Renal cortex interstitium (tissue), 11 donors: ENCODE measurements around the gene HSPG2. TPM values are rescaled to one million over a fixed set of nuclear protein-coding genes. Genes with fewer than 3 reads are reported as not detected.

Experiments
- DNase-seq, 11 donors: peaks; one replicate each; pipeline ENCODE4 v3.0.0-alpha.2; 2013; ENCODE audit warnings: low read depth in 9 of 11, low spot score in 4 of 11; ENCODE audit errors: extremely low read depth in 1 of 11
- polyA plus RNA-seq, 3 donors: library from polyadenylated mRNA; unstranded; fragments of 120-200 nt; gene quantifications; one replicate each; pipeline ENCODE4 v1.2.1, GENCODE V29; 2013; ENCODE audit not compliant: insufficient read length in 3 of 3

HSPG2 gene
- polyA plus RNA-seq, 3 donors: 130 to 200 (median 188) TPM

DNA sequence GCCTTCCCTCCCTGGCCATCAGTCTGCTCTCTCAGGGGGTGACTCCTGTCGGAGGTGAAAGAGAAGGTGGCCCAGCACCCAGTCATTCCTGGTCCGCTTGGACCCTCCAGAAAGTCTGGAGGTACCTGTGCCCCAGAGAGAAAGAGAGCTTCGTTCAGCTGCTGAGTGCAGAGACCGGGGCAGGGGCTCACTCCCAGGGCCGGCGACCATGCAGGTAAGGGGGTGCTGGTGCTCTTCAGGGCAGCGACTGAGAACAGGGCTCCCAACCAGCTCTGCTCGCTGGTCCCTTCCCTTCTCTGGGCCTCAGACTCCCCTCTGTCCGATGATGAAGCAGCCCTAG, 30.1 kb downstream of the HSPG2 start:
- DNase-seq: no peak

DNA sequence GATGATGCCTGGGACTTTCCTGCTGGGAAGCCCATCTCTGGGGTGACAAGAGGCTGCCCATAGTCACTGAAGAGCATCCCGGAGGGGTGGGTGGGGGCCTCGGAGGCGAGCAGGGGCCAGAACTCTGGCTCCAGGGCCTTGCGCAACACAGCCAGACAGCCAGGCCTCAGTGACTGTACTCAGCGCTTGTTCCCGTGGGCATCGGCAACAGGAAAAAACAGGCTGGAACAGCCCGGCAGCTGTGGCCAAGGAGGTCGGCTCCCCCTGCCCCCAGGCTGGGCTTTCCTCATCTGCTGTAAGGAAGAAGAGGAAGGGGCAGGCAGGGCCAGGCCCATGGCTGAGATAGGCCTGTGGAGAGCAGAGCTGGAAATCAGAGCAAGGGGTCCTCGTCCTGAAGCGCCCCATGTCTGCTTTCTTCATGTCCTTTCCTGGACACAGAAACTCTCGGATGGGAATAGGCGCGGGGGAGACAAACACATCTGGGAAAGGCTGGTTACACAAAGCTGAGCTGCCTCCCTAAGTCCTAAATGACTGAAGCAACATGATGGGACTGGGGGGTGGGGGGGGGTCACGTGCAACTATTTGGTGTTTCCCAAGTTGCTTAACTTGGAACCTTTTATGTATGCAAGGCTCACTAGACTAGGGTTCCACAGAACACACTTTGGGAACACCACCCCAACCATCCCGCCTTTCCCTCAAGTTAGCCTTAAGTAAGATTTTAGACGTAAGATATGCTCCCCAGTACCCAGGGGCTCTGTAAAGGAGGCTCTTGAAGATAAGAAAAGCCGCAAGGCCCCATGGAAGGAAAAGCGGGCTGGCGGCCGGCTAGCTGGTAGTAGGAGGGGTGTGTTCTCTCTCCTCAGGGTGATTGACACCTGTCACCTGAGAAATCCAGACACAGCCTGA, 30.7 kb downstream of the HSPG2 start:
- DNase-seq: no peak

DNA sequence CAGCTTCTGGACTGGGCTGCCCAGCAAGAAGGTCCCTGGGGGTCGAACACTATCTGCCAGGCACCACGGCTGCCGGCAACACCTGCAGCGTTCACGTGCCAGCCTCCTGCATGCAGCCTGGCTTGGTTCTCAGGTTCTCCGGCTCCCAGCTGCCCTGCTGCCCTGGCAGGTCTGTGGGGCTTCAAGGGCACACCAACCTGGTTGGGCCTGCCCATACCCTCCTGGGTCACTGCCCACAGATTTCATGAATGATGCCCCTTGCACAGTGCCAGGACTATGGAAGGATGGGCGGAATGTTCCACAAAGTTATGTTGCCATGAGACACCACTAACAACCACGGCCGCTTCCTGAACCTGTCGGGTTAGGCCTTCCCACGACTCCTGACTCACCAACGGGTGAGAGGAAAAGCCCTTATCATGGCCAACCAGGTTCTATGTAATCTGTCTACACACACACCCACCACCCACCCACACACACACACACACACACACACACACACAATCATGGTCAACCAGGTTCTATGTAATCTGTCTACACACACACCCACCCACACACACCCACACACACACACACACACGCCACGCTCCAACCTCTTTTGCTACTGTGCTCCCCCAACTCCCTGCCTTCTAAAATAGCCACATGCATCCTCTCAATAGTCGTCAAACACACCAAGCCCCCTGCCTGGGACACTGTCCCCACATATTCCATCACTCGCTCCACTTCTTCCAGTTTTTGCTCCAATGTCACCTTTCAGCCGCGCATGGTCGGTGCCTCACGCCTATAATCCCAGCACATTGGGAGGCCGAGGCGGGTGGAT, 32.2 kb downstream of the HSPG2 start:
- DNase-seq: no peak

DNA sequence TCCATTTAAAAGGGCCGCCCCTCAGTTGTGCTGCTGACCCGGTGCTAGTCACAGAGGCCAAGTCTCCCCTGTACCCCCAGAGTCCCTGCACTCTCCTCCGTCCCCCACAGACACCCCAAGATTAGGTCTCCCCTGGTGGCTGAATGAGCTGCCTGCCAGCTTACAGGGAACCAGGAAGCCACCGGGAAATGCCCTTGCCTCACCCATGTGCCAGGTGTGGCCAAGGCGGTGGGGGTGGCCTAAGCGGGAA, 32.7 kb downstream of the HSPG2 start:
- DNase-seq: no peak

DNA sequence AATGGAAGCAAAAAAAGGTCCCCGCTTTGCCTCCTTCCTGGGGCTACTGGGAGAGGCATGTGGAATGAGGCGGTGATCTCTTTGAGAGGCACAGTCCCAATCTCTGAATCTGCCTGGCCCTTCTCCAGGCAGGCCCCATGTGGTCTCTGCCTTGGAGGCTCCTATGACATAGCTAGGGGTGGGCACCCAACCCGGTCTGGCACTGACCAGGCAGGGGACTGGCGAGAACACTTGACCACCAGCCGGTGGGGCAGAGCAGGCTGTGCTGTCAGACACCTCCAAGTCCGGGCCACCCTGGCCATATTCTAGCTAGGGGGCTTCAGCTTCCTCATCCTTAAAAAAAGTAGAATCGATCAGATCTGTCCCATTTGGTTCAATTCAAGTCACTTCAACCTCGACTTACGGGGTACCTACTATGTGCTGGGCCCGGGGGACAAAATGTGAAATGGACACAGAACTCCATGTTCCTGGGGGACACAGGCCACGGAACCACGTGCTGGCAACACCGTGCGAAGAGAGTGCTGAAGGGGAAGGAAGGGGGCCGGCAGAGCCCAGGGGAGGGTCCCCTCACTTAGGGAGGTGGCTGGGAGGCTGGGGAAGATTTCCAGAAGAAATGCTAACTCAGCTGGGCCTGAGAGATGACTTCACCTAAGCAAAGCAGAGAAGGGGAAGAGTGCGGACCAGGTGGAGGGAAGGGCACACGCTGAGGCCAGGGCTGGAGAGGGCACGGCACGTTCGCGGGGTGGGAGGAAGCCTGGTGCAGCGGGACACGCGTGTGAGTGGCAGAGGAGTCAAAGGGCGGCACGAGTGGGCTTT, 33.3 kb downstream of the HSPG2 start:
- DNase-seq: no peak

DNA sequence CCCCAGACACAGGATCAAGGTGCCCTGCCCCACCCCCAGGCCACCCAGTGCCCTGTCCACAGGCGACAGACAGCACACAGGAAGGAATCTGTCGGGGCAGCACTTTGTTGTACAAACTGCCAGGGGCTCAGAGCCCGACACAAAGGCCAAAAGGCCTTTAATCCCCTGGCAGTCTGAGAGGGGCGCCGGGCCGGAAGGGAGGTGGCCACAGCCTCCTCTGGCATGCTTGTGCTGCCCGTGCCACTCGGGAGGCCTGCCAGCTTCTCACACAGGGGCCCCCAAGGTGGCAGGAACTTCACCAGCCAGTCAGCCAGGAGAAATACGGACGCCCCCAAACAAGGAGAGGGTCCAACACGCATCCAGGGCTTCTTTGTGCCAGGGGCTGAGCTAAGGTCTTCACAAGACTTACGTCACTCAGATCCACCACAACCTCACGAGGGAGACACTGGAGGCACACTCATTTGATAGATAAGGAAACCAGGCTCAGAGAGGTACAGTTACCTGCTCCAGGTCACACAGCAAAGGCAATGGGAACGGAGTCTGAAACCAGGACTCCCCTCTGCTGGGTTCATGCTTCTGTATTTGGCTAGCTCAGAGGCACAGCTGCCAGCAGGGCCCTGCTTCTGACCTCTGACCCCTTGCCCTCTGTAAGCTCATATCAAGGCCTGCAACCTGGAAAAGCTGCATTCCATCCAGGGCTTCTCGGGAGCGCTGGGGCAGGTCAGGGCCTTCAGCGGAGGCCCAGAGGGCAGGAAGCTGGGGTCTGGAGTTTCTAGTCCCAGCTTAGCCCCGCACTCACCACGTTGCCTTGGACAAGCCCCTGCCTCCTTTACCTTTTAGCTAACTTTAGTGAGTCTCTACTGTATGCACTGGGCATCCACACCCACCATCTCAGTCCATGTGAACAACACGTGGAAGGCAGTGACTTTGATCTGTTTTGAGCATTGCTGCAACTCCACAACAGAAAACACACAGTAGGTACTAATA, 34.8 kb downstream of the HSPG2 start:
- DNase-seq: no peak

DNA sequence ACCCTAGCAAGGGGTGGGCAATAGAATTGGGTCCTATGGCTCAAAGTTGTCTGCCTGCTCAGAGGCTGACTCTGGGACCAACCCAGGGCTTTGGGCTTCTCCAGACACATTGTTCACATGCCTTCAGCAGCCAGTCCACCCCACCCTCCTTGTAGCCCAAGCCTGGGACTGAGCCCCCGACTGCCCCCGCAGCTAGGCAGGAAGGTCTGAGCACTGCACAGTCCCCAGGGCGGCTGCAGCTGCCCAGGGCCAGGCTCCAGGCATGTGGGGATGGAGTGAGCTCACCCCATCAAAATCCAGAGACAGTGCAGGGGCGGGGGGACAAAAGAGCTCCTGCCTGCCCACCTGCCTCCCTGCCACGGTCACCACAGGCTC, 35.6 kb downstream of the HSPG2 start:
- no peak for DNase-seq

DNA sequence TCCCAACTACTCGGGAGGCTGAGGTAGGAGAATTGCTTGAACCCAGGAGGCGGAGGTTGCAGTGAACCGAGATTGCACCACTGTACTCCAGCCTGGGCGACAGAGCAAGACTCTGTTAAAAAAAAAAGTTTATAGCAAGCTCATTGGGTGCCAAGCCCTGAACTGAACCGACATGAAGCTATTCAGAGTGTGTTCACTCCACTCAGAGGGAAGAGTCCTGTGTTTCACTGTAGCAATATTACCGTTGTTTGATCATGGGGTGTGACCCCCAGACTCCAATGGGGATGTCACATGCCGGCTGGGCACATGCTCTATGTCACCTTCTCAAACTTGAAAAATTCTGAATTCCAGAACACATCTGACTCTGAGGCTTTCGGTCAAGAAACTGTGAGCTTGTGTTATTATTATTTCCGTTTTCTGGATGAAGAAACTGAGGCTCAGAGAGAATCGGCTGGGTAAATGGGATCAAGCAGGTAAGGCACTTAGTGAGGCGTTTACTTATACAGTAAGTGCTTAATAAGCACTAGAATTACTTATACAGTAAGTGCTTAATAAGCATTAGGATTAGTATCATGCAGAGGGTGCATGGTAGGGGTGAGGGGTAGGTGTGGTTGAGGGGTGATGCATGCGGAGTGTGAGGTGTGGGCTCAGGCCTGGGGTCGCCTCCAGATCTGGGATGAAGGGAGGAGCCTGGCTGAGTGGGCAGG, 36.2 kb downstream of the HSPG2 start:
- no peak for DNase-seq

DNA sequence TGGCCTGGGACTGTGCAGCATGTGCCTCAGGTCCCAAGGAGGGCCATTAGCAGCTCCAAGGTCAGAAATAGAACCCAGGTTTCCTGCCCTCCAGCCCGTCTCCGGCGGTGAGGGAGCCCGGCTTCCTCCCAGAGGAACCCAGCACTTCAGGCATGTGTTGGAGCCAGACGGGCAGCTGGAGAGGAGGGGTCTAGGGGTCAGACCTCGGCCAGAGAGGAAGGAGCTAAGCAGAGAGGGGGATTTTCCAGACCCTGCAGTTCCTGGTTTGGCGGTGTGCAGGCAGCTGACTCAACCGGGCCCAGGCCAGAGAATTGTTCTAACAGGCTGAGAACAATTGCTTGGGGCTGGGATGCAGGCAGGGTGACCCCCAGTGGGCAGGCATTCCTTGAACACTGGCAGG, 37.1 kb downstream of the HSPG2 start:
- DNase-seq: no peak

DNA sequence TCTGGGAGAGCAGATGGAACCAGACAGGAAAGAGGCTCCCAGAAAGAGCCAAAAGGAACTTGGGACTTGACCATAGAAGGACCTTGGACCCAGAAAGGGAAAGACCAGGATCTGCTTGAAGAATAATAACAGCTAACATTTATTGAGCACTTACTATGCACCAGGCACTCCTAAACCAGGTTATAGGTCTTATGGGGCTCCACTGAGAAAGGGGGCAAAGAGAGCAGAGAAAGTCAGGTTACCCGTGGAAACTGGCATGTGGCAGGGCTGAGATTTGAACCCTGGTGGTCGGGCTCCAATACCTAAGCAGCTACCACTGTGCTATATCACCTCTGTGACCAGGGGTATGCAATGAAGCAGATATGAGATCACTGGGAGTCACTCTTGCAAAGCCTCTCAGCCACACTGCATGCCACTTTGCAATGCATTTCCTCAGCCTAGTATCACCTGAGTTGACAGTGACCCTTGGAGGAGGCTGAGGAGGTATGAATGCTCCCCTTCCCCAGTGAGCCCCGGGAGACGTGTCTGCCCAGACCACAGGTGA, 37.8 kb downstream of the HSPG2 start:
- DNase-seq: no peak

DNA sequence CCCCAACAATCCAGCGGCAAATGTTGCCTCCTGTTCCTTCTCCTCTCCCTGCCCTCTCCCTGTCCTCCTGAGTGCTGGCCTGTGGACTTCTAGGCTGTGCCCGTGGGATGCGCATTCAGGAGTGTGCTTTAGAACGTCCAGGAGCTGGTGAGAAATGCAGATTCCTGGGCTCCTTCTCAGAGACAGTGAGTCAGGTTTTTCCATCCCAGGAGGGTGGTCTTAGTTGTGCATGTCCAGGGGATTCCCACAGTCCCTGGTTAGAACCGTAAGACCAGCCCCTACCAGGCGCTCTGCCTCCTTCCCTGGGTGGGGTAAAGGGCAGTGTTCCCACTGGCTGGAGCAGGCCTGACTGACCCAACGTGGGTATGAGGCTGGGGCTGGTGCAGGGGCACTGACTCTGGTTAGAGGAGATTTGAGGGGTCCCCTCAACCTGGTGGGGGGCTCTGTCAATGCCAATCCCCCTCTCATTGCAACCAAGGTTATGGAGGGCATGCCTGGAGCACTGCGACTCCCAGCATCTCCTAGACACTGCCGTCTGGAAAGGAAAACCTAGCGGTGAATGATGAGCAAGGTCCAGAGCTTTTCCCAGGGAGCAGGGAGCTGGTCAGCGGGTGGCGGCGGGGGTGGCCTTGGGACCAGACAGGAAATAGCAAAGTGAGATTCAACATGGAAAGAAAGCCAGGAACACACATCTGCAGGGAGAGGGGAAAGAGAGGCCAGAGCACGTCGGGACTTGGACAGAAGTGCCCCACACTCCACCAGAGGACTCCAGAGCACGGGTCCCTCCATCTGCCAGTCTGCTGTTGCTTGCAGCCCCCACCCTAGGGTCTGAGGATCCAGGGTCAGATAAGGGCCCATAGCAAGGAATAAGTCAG, 38.5 kb downstream of the HSPG2 start:
- DNase-seq: no peak

DNA sequence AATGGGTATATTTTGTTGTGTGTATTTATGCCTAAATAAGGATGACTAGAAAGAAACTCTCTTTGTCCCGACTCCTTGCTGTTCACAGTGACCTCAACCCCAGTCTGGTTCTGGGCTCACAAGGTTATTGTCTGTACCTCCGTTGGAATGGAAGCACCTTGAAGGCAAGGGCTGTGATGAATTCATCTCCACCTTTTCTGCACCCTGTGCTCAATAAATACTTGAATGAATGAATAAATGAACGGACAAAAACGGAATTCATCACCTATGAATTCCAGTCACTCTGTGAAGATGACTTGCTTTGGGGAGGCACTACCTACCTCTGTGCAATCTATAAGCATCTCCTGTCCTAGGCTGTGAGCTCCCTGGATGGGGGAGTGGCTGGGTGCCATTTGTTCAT, 39.3 kb downstream of the HSPG2 start:
- DNase-seq: no peak

DNA sequence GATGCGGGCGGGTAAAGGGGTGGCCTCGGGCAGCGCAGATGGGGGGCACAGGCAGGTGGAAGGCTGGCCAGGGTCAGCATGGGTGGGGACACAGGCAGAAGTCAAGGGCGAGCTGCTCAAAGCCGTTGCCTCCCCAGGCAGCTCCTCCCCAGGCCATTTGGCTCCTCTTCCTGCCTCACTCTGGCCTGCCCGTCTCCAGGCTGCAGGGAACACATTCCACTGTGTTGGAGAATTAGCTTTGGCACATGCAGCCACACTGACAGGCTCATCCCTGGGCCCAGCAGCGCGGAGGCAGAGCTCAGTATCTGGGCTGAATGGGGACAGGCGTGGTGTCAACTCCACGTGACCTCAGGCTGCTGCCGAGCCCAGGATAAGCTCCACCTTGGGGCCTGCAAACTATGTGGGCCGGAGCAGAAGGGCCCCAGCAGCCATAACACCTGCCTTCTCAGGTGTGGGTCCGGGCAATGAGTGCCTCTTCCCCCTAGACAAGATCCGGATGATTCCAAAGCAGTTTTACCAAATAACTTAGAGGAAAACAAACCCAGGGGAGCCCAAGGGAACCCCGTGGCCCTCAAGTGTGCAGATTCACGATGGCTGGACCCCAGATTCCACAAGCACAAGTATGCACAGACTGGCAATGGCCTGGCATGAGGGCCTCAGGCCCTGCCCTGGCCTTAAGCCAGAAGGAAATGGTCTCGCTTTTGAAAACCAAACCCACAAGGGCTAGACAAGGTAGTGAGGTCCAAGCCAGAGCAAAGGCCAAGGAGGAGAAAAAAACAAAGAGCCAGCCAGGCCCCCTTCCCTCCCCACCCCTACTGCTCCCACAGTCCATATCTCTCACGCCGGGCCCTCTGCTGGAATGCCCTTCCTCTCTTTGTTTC, 40.2 kb downstream of the HSPG2 start:
- DNase-seq: no peak

DNA sequence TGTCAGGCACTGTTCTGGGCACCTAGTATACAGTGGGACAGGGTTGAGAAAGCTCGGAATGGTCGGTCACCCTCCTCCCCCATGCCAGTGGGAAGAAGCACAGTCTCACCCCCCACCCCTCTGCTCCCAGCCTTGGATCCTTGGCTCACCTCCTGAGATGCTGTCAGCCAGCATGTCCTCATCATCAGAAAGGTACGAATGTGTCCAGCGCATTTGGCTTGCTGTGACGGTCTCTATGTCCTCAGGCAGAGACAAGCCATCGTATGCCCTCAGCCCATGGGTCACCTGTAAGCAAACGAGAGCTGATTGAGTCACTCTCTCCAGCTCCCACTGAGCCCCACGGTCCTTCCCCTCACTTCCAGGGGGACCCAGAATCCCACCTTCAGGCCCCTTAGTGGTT, 41.1 kb downstream of the HSPG2 start:
- no peak for DNase-seq

DNA sequence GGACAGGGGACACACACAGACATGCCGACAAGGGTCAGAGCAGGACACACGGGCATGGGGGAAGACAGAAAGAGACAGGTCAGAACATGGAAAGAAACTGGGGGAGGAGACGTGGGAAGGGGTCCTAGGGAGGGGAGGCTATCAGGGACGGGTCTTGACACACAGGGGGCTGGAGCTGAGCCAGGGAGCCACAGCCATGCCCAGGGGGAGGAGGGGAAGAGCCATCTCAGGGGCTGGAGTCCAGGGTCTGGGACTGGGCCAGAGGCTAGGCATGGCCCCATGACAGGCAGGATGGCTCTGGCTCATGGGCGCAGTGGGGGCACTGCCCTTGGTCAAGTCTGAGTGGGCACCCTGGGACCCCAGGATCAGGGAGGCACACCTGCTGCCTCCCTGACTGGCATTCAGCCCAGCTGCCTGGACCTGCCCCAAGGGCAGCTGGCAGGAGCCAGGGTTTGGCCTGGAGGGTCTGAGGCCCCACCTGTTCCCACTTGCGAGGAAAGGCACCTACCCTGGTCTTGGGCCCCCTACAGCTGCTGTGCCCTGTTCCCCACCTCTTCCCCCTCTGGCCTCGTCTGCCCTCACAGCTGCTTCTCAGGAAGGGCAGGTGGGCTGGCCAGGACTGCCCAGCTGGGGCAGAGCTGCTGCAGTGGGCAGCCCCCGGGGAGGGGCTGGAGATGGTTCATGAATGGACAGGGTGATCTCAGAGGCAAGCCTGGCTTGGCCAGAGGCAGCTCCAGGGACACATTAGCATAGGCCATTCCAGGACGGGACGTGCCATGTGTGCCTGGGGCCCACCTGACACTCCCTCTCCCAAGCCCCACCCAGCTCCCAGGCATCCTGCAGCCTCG, 42.9 kb downstream of the HSPG2 start:
- DNase-seq: no peak
